Stimulated activated CD8-positive, alpha-beta memory T cell treated with anti-CD3 and anti-CD28 coated beads, Interleukin-15, amount 100 ng/mL, for 1 hour (primary cell): ENCODE results near the gene ACP3.

Experiments
- DNase-seq: peaks from one replicate; pipeline ENCODE4 v3.0.0-alpha.2; 2020; ENCODE audit warnings: low read depth

Gene ACP3

DNA sequence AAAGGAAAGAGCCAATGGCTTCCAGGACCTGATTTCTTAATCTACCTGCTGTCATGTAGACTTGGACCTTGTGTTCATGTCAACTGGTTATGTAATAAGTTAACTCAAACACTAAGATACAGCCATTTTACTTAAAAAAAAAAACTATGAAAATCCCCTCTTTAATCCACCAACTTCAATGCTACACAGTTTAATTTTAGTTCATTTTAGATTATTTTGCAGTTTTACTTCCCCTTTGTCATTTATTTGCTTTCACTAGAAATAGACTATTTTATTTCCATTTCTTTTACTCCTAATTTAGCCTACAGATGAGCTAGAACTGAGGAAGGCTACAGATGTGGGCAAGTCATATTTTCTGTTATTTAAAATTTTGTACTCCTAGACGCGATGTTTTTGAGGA lies 89.4 kb downstream of the ACP3 start:
- no peak for DNase-seq

GRCh38 chr3:132407025-132407424 lies 89.8 kb downstream of the ACP3 start:
- no peak for DNase-seq
